ENCODE results near the gene WFIKKN2.
A peak's percentile ranks its signal among the peaks of the same experiment; 100 is the strongest.
"Not testable (repeated sequence)": the region's sequence is repeated elsewhere in the genome, so short reads cannot be mapped to it uniquely, and the experiment has no call there.

Gene WFIKKN2

DNA sequence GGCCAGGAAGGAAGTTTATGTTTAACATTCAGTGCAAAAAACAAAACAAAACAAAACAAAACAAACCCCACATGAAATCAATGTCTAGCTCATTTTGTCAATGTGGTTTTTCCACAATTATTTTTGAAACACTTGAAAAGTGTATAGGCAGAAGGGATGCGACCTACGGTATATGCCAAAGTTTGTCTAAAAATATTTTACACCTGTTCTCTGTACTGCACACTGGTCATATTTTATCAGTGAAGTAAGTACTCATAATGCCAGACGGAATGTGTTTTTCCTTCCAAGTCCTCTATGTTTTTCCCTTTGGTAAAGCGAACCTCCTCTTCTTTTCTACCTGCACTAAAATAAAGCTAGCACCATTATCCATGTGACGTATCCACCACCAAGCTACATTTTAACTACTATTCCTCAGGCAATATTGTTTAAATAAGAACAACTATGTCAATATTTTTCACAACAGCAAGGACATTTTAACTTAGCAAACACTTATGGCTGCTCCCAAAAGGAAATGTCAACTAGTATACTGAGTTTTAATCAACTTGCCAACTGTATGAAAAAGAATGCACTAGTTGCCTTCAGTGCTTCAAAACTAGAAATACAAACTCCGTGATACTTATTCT, 20.4 kb downstream of the WFIKKN2 start:
- DNase-seq = no peak

DNA sequence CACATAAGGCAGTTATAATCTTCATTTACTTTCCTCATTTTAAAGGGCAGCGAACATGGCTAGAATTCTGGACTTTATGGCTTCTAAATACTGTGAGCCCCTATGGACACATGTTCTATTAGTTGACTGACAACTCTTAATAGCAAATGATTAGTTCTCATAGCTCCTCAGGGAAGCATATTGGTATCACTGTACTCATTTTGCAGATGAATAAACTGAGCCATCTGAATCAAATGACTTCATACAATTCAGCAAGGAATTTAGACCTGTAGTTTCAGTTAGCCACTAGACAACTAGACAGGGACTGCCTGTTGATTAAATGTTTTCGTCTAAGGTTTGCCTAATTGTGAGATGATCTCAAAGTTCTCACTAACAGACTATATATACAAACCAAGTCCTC, 21.0 kb downstream of the WFIKKN2 start:
- DNase-seq = no peak

GRCh38 chr17:50858486-50859225, 23.3 kb downstream of the WFIKKN2 start:
- no peak for DNase-seq

GRCh38 chr17:50859727-50860126, 24.3 kb downstream of the WFIKKN2 start:
- DNase-seq = not testable (repeated sequence)

- DNase-seq = no peak
Measured at GRCh38 chr17:50861334-50861676, 25.9 kb downstream of the WFIKKN2 start.

DNA sequence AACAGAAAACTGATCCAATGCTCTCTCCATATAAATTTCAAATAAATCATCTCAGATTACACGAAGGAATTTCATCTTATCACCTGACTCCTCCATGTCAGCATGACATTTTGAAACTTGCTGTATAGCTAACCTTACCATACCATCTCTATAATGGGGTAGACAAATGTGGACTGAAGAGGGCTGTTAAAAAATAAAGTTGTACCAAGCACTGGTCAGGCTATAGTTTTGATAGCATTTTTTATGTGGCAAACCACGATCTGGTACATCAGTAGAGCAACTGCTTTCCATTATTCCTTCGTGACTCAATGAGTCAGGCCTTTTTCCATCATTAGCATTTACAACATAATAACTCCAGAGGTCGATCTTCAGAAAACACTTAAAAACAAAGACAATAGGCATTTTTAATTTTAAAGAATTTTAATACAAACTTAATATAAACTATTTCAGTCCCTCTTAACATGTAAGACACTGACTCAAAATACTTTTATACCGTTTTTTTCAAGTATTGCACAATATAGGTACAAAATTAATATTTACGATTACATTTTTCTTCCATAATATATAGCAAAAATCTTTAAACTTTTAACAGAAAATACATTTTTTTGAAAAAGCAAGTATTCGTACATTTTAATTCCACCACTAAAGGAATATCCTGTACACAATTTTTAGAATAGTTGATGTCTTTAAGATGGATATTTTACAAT, 26.6 kb downstream of the WFIKKN2 start:
- DNase-seq = no peak

- peak; percentile 64 for DNase-seq
Measured at GRCh38 chr17:50863221-50863843, 27.9 kb downstream of the WFIKKN2 start.

DNA sequence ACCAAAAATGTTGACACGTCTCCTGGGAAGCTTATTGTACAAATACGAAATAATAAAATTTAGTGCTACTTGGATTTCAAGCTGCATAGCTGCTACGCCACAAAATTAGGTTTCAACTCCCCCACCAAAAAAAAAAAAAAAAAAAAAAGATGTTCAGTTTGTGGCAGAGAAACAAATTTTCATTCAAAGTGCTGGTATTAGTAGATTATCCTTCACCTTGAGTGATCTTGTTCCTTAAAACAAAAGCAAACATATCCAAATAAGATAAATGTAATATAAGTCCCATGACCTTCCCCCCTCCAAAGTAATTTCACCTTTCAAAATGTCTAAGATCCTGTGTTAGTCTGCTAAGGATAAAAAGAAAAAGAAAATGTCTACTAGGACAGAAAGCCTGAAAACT, 28.5 kb downstream of the WFIKKN2 start:
- no peak for DNase-seq

DNA sequence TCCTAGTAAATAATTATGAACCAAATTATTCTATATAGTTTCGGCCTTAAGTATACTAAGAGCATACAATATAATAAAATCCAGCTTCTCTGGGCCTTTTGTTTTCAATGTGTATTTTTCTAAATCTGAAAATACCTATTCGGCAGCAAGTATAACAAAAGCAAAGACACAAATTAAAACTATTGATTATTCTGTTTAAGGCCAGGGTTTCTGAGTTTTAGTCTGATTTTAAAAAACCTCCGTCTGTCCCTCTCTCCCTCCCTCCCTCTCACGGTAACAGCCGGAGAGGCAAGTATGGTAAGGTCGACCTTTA, 29.3 kb downstream of the WFIKKN2 start:
- DNase-seq = peak; percentile 25

GRCh38 chr17:50865060-50865867, 29.9 kb downstream of the WFIKKN2 start:
- peak; percentile 61 for DNase-seq

- DNase-seq = no peak
Measured at GRCh38 chr17:50865868-50866260, 30.5 kb downstream of the WFIKKN2 start.

DNA sequence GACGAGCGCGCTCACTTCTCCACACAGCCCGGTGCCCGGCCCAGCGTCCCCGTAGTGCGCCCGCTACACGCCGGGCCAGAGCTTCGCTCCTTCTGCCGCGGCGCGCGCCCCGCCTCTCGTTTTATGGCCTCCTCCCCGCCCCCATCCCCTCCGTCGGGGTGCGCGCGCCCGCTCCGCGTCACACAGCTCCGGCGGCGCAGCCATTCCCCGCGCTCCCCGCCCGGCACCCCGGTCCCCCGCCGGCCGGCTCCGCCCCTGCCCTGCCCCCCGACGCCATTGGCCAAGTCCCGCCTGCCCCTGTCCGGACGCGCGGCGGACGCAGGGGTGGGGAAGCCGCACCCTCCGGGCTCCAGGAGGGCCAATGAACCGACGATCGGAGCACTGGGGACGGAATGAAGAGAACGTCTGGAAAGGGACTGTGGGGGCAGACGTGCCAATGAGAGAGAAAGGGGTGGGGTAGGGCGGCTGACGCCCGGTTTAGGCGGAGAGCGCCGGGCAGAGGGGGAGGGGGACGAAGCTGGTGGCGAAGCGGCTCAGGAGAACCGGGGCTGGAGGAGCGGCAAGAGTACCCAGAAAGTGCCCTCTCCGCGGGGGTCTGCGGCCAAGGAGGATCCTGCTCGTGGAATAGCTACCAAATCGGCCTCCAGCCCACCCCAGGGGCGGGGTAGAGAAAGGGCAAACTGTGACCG, 31.0 kb downstream of the WFIKKN2 start, which contains the start of gene TOB1:
Gene TOB1, minus strand, starts transcription at position 94 of the 689 bp plus-strand sequence. CDS start 2,337 bp downstream, outside the sequence.
- DNase-seq = peak; percentile 97

- DNase-seq = peak; percentile 73
Measured at GRCh38 chr17:50866950-50867362, 31.6 kb downstream of the WFIKKN2 start.

DNA sequence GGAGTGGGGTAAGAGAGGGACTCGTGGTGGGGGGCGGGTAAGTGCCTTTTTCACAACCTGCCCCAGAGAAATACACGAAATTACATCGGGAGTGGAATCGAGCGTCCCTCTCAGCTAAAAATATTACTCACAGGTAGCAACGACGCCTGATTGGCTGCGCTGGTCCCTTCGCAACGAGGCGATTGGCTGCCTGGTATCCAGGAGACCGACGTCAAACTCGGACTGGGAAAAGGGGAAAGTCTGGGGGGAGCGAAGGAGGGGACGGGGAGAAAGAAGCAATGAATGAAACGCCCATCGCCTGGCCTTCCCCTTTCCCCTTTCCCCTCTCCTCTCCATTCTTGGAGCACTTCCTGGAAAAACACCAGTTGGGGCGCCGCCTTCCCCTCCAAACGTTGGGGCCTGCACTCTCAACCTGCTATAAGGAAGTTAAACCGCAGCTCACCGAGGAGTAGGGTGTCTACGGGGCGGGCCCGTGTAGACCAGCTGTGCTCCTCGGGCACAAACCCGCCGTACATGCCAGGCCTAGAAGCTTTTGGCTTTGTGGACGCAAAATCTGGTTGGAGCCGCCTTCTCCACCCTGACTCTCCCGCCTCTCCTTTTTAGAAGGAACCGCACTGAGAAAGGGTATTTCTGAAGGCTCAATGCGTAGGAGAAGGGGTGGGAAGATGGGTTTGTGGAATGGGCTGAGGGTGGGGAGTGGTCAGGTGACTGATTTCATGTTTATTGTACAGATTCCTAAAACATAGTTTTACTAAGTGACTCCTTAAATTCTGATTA, 32.2 kb downstream of the WFIKKN2 start:
- peak; percentile 89 for DNase-seq

DNA sequence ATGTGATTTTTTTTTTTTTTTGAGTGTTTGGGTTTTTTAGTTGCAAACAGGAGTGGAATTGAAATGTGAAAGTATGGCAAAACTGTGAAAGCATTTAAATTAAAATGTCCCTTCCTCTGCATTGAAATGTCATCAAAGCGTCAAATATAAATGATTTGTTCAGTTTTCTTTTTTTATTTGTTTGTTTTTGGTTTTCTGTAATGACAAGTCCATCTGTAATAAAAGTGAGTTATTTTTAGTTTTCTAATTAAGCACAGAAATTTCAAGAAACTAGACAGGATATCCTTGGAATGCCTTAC, 32.7 kb downstream of the WFIKKN2 start:
- no peak for DNase-seq

DNA sequence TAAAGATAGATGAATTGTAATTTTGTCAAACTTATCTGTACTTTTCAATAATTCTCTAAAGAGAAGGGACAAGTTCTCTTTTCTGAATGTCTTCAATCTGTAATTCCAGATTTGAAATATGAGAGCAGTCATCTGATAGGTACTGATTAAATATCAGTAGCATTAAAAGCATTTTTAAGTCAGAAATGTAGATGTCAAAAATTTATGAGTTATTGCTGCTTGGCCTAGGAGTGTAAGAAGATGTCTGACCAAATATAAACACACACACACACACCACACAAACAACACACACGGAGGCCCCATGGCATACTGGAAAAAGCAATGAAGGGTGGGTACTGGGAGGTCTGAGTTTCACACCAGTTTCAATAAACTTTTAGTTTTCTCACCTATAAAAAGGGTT, 33.2 kb downstream of the WFIKKN2 start:
- DNase-seq = no peak

GRCh38 chr17:50871364-50871763, 36.0 kb downstream of the WFIKKN2 start:
- DNase-seq = no peak

DNA sequence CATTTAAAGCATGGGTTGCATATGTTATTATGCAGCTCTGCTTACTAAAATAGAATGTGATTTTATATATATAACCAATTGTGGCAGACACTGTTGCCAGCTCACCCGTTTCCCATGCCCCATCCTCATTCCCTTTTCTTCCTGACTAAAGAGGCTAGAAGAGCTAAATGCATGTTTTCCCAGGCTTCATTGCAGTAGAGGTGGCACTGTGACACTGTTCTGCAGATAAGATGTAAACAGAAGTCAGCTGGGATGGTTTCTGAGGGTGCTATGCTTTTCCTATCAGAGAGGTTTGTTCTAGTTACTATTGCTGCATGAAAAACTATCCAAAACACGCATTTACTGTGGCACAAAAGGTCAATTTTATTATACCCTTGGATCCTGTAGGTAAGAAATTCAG, 36.5 kb downstream of the WFIKKN2 start:
- DNase-seq = no peak

DNA sequence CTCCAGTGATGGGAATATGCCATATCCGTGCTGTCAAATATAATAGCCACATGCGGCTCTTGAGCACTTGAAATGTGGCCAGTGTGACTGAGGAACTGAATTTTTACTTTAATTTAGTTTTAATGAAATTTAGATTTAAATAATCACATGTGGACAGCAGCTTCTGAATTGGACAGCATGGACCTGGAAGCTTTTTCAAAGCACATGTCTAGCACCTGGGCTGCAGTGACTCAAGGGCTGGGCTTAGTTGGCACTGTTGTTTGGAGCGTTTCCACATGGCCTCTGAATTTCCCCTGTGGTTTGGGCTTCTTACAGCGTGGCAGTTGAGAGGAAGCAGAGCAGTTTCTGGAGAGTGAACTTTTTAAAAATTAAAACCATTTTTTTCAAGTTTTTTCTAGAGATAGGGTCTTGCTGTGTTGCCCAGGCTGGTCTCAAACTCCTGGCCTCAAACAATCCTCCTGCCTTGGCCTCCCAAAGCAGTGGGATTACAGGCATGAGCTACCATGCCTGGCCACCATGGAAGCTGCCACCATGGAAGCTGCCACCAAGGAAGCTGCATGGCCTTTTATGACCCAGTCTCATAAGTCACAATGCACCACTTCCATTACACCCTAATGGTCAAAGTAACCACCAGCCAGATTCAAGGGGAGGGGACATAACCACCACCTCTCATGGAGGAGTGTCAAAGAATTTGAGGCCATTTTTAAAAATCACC, 37.5 kb downstream of the WFIKKN2 start:
- peak; percentile 56 for DNase-seq

- no peak for DNase-seq
Measured at GRCh38 chr17:50875074-50875473, 39.7 kb downstream of the WFIKKN2 start.

- DNase-seq = not testable (repeated sequence)
Measured at GRCh38 chr17:50877042-50877441, 41.7 kb downstream of the WFIKKN2 start.
